Esophagus squamous epithelium (tissue), 4 donors: ENCODE results near the gene KCNMA1.

Experiments used
- POLR2A ChIP-seq, 4 donors: fragments of 450-650 bp; IDR thresholded peaks; one replicate each; pipeline ENCODE4 v1.6.1; 2017; ENCODE audit warnings: antibody characterized with exemption in 4 of 4, mild to moderate bottlenecking in 4 of 4, moderate library complexity in 3 of 4
- TF ChIP-seq, protein P1 (sequence below), 6 experiments: fragments of 450-650 bp in 4 of 6; fragments of 200-600 bp in 2 of 6; sonication (generic) in 2 of 6; IDR thresholded peaks; one replicate each; pipeline ENCODE4 v1.5.1; 2016 to 2019; ENCODE audit warnings: antibody characterized with exemption in 6 of 6, mild to moderate bottlenecking in 4 of 6, moderate library complexity in 4 of 6

DNA sequence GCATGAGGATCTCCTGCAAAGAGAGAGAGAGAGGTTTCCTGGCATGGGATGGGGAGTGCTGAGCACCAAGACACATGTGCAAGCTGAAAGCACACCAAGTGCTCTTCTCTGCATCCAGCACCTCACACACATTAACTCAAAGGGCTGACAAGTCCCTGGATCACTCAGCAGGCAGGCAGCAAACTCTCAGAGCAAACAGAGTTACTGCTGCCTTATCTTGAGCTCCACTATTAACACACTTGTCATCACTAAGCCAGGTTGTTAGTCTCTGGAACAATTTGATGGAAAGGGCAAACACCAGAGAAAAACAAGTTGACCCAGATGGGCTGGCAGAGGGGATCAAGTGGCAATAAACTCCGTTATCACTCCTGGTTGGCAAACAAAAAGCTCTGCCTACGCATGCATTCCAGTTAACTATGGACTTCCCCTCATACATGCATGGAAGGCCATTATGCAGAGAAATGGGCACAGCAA is 349.9 kb downstream of the KCNMA1 start:
- TF ChIP-seq, protein P1, sequence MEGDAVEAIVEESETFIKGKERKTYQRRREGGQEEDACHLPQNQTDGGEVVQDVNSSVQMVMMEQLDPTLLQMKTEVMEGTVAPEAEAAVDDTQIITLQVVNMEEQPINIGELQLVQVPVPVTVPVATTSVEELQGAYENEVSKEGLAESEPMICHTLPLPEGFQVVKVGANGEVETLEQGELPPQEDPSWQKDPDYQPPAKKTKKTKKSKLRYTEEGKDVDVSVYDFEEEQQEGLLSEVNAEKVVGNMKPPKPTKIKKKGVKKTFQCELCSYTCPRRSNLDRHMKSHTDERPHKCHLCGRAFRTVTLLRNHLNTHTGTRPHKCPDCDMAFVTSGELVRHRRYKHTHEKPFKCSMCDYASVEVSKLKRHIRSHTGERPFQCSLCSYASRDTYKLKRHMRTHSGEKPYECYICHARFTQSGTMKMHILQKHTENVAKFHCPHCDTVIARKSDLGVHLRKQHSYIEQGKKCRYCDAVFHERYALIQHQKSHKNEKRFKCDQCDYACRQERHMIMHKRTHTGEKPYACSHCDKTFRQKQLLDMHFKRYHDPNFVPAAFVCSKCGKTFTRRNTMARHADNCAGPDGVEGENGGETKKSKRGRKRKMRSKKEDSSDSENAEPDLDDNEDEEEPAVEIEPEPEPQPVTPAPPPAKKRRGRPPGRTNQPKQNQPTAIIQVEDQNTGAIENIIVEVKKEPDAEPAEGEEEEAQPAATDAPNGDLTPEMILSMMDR (IDR thresholded peaks at IDR 0.05), result no peak
- no peak for TF ChIP-seq POLR2A (IDR thresholded peaks at IDR 0.05)
